NCI-H146 (cell line): ENCODE measurements around the gene ABCB10.

Experiments used
- DNase-seq: peaks from one replicate; lab custom pipeline; 2025; lab: John Stamatoyannopoulos, UW

ABCB10 gene

GRCh38 chr1:229471175-229471574, 87.3 kb downstream of the ABCB10 start:
- no peak for DNase-seq

GRCh38 chr1:229470406-229471043, 88.0 kb downstream of the ABCB10 start:
- DNase-seq, result peak; percentile 72

DNA sequence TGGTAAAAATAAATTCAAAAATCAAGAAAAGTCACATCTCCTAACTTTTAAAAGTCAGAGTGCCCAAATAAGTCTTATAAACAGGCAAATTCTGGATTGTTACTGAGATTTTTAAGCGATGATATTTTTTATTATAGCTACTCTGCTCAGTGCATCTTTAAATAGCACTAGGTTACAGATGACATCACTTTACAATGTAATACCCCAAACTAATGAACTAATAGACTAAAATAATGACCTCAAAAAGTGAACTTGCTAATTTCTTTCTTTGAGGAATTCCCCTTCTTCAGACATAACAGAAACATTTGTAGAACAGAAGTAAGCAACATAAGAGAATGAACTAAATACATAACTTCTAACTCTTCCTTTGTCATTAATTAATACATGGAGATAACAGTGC, 91.6 kb downstream of the ABCB10 start:
- DNase-seq, result no peak
